HEK293T (cell line): ENCODE measurements around the gene SLC30A1.

Source experiments
- CTCF ChIA-PET: fragments of 350-600 bp; formaldehyde crosslinking; extraction: SDS; loops from one replicate; lab custom pipeline; 2021; ENCODE audit warnings: antibody characterized with exemption, inconsistent platforms; lab: Yijun Ruan, JAX
- POLR2A ChIA-PET: fragments of 350-600 bp; formaldehyde crosslinking; extraction: SDS; loops from one replicate; lab custom pipeline; 2020; ENCODE audit warnings: antibody characterized with exemption, inconsistent platforms; lab: Yijun Ruan, JAX
- DNase-seq: peaks from one replicate; pipeline ENCODE4 v3.0.0; 2012; ENCODE audit warnings: mixed read lengths; ENCODE audit errors: extremely low spot score
- ARNT ChIP-seq: fragments of 450-650 bp; IDR thresholded peaks from 2 replicates; pipeline ENCODE4 v1.6.1; 2017; ENCODE audit warnings: mild to moderate bottlenecking
- BHLHE40 ChIP-seq: fragments of 450-650 bp; IDR thresholded peaks from 2 replicates; pipeline ENCODE4 v1.6.1; 2016; ENCODE audit warnings: mild to moderate bottlenecking, moderate library complexity, borderline replicate concordance
- CTBP1 ChIP-seq: fragments of 450-650 bp; IDR thresholded peaks from 2 replicates; pipeline ENCODE4 v1.6.1; 2016; ENCODE audit warnings: borderline replicate concordance
- ELF4 ChIP-seq: fragments of 450-650 bp; IDR thresholded peaks from 2 replicates; pipeline ENCODE4 v1.6.1; 2017; ENCODE audit warnings: antibody characterized with exemption
- FOXA1 ChIP-seq: fragments of 450-650 bp; IDR thresholded peaks from 2 replicates; pipeline ENCODE4 v1.6.1; 2016; ENCODE audit warnings: mild to moderate bottlenecking
- FOXK2 ChIP-seq: fragments of 450-650 bp; IDR thresholded peaks from 2 replicates; pipeline ENCODE4 v1.6.1; 2016; ENCODE audit warnings: mild to moderate bottlenecking
- FOXM1 ChIP-seq: fragments of 450-650 bp; IDR thresholded peaks from 2 replicates; pipeline ENCODE4 v1.6.1; 2017; ENCODE audit warnings: mild to moderate bottlenecking, borderline replicate concordance
- HDGF ChIP-seq: fragments of 450-650 bp; IDR thresholded peaks from 2 replicates; pipeline ENCODE4 v1.6.1; 2017; ENCODE audit warnings: antibody characterized with exemption, borderline replicate concordance
- L3MBTL2 ChIP-seq: fragments of 450-650 bp; conservative IDR thresholded peaks from 2 replicates; pipeline ENCODE4 v1.6.1; 2016; ENCODE audit warnings: mild to moderate bottlenecking
- LEF1 ChIP-seq: fragments of 450-650 bp; IDR thresholded peaks from 2 replicates; pipeline ENCODE4 v1.6.1; 2017; ENCODE audit warnings: mild to moderate bottlenecking, borderline replicate concordance
- NFRKB ChIP-seq: fragments of 450-650 bp; IDR thresholded peaks from 2 replicates; pipeline ENCODE4 v1.6.1; 2016; ENCODE audit warnings: mild to moderate bottlenecking, moderate library complexity
- SP1 ChIP-seq: fragments of 450-650 bp; IDR thresholded peaks from 2 replicates; pipeline ENCODE4 v1.6.1; 2017
- SUZ12 ChIP-seq: fragments of 450-650 bp; IDR thresholded peaks from 2 replicates; pipeline ENCODE4 v1.6.1; 2016; ENCODE audit warnings: mild to moderate bottlenecking
- TARDBP ChIP-seq: fragments of 450-650 bp; IDR thresholded peaks from 2 replicates; pipeline ENCODE4 v1.6.1; 2016
- ZNF384 ChIP-seq: fragments of 450-650 bp; IDR thresholded peaks from 2 replicates; pipeline ENCODE4 v1.6.1; 2016
- TF ChIP-seq, protein P1 (sequence below): fragments of 450-650 bp; IDR thresholded peaks from 2 replicates; pipeline ENCODE4 v1.6.1; 2016

The SLC30A1 gene

DNA sequence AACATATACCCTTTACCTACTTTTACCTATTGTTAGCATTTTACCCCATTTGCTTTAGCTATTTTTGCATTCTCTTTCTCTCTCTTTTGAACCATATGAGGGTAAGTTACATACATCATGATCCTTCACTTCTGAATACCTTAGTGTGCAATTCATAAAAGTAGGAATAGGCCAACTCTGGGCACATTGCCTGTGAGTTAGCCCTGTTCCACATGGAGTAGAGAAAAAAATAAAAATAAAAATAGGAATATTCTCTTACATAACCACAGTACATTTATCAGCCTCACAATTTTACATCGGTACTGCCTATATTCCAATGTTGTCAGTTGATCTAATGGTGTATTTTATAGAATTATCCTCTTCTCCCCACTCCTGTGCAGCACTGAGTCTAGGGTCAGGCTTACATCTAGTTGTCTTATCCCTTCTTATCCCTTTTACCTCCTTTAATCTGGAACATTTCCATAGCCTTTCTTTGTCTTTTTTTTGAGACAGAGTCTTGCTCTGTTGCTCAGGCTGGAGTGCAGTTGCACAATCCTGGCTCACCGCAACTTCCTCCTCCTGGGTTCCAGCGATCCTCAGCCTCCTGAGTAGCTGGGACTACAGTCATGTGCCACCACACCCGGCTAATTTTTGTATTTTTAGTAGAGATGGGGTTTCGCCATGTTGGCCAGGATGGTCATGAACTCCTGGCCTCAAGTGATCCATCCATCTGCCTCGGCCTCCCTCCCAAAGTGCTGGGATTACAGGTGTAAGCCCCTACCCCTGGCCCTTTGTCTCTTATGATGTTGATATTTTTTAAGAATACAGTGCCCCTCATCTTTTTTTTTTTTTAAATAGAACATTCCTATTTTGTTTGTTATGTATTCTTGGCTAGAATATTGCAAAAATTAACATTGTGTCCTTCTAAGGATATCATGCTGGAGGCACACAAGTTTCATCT is 11.1 kb upstream of the SLC30A1 start:
- CTCF ChIA-PET: no interaction called here
- TF ChIP-seq, protein P1, sequence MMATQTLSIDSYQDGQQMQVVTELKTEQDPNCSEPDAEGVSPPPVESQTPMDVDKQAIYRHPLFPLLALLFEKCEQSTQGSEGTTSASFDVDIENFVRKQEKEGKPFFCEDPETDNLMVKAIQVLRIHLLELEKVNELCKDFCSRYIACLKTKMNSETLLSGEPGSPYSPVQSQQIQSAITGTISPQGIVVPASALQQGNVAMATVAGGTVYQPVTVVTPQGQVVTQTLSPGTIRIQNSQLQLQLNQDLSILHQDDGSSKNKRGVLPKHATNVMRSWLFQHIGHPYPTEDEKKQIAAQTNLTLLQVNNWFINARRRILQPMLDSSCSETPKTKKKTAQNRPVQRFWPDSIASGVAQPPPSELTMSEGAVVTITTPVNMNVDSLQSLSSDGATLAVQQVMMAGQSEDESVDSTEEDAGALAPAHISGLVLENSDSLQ: no peak
- no peak for TF ChIP-seq FOXM1
- no peak for TF ChIP-seq FOXK2
- TF ChIP-seq BHLHE40: no peak
- TF ChIP-seq ARNT: no peak
- TF ChIP-seq ZNF384: no peak
- DNase-seq: no peak
- POLR2A ChIA-PET: interaction anchor here (1.1 kb wide), 1 partner anchor 11 kb away, joined by 3 read pairs; the partner anchor contains the start of gene SLC30A1

GRCh38 chr1:211588711-211589110 is 9.8 kb upstream of the SLC30A1 start:
- POLR2A ChIA-PET: interaction anchor here (0.8 kb wide), 1 partner anchor 13 kb away, joined by 3 read pairs; no protein-coding TSS in a partner anchor
- no peak for DNase-seq
- CTCF ChIA-PET: no interaction called here
- TF ChIP-seq BHLHE40 (no peak), ZNF384 (no peak), CTBP1 (no peak), ELF4 (no peak), NFRKB (no peak), SUZ12 (no peak), TARDBP (no peak), ARNT (no peak), HDGF (no peak), SP1 (no peak), FOXM1 (no peak), L3MBTL2 (no peak), FOXK2 (no peak), LEF1 (no peak), FOXA1 (no peak)
- TF ChIP-seq, protein P1: no peak

- ChIA-PET CTCF (interaction anchor here (0.6 kb wide), 1 partner anchor 19 kb away, joined by 3 read pairs; no protein-coding TSS in a partner anchor), POLR2A (no interaction called here)
- TF ChIP-seq FOXA1: no peak
- TF ChIP-seq ZNF384: no peak
- no peak for TF ChIP-seq LEF1
- TF ChIP-seq CTBP1: no peak
- no peak for DNase-seq
Observed at GRCh38 chr1:211587123-211587522, 8.2 kb upstream of the SLC30A1 start.

DNA sequence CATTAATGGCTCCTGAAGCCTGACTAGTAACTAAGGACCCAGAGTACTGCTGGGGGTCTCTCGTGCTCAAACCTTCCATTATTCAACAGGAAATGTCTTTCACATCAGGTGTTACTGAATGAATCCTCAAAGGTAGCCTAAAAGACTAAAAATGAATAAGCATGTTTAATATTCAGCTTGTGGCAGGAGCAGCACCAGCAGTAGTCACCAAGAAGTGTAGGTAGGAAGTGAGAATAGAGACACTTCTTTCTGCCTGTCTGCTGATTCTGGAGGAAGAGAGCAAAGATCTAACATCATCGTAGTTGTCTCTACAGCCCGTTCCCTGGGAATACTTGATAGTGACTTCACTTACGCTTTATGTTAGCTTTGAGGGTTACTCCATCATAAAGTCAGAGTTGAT is 7.6 kb upstream of the SLC30A1 start:
- ChIA-PET CTCF (no interaction called here), POLR2A (no interaction called here)
- TF ChIP-seq SUZ12: no peak
- TF ChIP-seq FOXM1: no peak
- no peak for TF ChIP-seq HDGF
- TF ChIP-seq NFRKB: no peak
- no peak for TF ChIP-seq L3MBTL2
- TF ChIP-seq ARNT: no peak
- no peak for TF ChIP-seq SP1
- DNase-seq: no peak

DNA sequence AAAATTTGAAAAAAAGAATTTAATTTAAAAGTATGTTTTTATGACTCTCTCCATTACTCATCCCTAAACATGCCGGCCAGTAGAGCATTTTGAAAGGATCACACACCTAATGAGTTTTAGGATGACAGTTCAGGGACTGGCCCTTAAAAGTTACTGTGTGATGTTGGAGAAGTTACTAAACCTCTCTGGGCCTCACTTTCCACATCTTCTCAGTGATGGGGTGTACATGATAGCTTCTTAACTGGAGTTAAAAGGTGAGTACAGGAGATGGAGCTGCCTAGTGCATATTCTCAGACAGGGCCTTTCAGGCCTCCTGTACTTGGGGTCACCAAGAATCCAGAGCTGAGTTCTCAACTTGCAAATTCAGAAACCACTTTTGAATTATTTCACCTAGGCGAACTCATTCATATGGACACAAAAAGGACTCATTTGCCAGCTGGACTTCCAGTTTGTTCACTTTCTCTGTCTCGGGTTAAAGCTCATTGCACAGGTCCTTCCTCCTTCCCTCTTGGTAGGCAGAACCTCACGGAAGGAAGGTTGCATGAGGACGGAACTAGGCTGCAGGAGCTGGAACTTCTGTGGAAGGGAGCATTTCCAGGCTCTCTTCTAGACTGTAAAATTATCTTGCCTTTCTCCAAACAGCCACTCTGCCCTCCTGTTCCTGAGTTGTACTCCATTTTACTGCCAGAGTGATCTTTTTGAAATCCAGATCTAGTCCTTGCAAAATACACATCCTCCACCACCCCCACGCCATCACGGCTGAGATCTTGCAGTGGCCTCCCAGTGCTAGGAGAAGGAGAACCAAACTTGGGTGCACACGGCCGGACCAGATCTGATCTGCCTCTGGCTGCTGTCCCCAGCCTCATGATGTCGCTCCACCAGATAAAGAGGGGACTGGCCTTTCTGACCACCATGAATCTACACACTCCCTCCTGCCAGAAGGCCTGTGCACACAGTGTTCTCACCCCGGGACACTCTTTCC is 4.3 kb upstream of the SLC30A1 start:
- no peak for DNase-seq
- CTCF ChIA-PET: no interaction called here
- POLR2A ChIA-PET: no interaction called here
- TF ChIP-seq BHLHE40: no peak
- TF ChIP-seq ELF4: no peak
- TF ChIP-seq FOXK2: no peak
- no peak for TF ChIP-seq SUZ12
- TF ChIP-seq TARDBP: no peak
- no peak for TF ChIP-seq L3MBTL2
- no peak for TF ChIP-seq HDGF
- TF ChIP-seq, protein P1: no peak
- TF ChIP-seq CTBP1: no peak
- TF ChIP-seq ARNT: no peak
- TF ChIP-seq ZNF384: no peak
- no peak for TF ChIP-seq SP1
- TF ChIP-seq LEF1: no peak
- TF ChIP-seq FOXM1: no peak
- no peak for TF ChIP-seq NFRKB
